HepG2 (cell line): Measurements from ENCODE around the gene GPR4. TPM values are rescaled to one million over a fixed set of nuclear protein-coding genes. Genes with fewer than 3 reads are reported as not detected.

Experiments
- CBFB ChIP-seq: sonication (generic); formaldehyde crosslinking; IDR thresholded peaks from 2 replicates; pipeline ENCODE4 v1.4.0; 2020; ENCODE audit warnings: missing genetic modification reagents
- CHD4 ChIP-seq: fragments of 200-600 bp; sonication (generic); IDR thresholded peaks from 2 replicates; pipeline ENCODE4 v1.7.0; 2017; ENCODE audit warnings: mild to moderate bottlenecking, low read length, borderline replicate concordance
- JUNB ChIP-seq: sonication (generic); formaldehyde crosslinking; IDR thresholded peaks from 2 replicates; pipeline ENCODE4 v1.8.0; 2022; ENCODE audit warnings: missing genetic modification reagents, mild to moderate bottlenecking, borderline replicate concordance
- SNAPC5 ChIP-seq: sonication (generic); formaldehyde crosslinking; IDR thresholded peaks from 2 replicates; pipeline ENCODE4 v1.8.1; 2023; ENCODE audit warnings: mild to moderate bottlenecking, missing genetic modification reagents, borderline replicate concordance
- TBL1XR1 ChIP-seq: fragments of 150-350 bp; IDR thresholded peaks from 2 replicates; pipeline ENCODE4 v1.6.1; 2014; ENCODE audit warnings: borderline replicate concordance, low read length; ENCODE audit not compliant: partially characterized antibody
- ZHX2 ChIP-seq, 2 experiments: sonication (generic) in 1 of 2; formaldehyde crosslinking in 1 of 2; IDR thresholded peaks; 2 replicates each; pipeline versions ENCODE4 v1.6.1 to v1.9.0; 2014 to 2022; ENCODE audit warnings: antibody characterized with exemption in 1 of 2, borderline replicate concordance in 1 of 2, inconsistent platforms in 1 of 2, low read depth in 1 of 2, missing genetic modification reagents in 1 of 2
- ZNF121 ChIP-seq: sonication (generic); formaldehyde crosslinking; IDR thresholded peaks from 2 replicates; pipeline ENCODE4 v1.5.0; 2020; ENCODE audit warnings: mild to moderate bottlenecking, missing genetic modification reagents
- ZNF260 ChIP-seq: sonication (generic); formaldehyde crosslinking; IDR thresholded peaks from 2 replicates; pipeline ENCODE4 v1.4.0; 2020; ENCODE audit warnings: missing genetic modification reagents, low read depth, mild to moderate bottlenecking, borderline replicate concordance
- ZNF275 ChIP-seq: sonication (generic); formaldehyde crosslinking; IDR thresholded peaks from 2 replicates; pipeline ENCODE4 v1.8.0; 2022; ENCODE audit warnings: missing genetic modification reagents, mild to moderate bottlenecking, inconsistent platforms, borderline replicate concordance
- ZNF549 ChIP-seq: sonication (generic); formaldehyde crosslinking; IDR thresholded peaks from 2 replicates; pipeline ENCODE4 v1.5.0; 2020; ENCODE audit warnings: missing genetic modification reagents
- polyA plus RNA-seq, 8 experiments: library from polyadenylated mRNA; depleted of rRNA in 3 of 8; stranded (reverse) in 7 of 8; unstranded in 1 of 8; fragments of >200 nt; fragmentation: Illumina TruSeq in 4 of 8; extraction: Trizol in 4 of 8; gene quantifications; 2 replicates each; pipeline versions ENCODE4 v1.2.1 to v1.2.3, GENCODE V29; 2011 to 2016; ENCODE audit warnings: low read depth in 4 of 8, missing spikeins in 1 of 8, mixed read lengths in 1 of 8; ENCODE audit not compliant: insufficient read depth in 1 of 8
- total RNA-seq, 5 experiments: library from RNA; depleted of rRNA; stranded (reverse); fragments of >200 nt; fragmentation: Illumina TruSeq; extraction: Trizol; gene quantifications; 2 replicates each; pipeline ENCODE4 v1.2.3, GENCODE V29; 2016; ENCODE audit warnings: low read depth in 1 of 5
- TF ChIP-seq, protein P1 (sequence below), 2 experiments: fragments of 450-650 bp in 1 of 2; sonication (generic) in 1 of 2; formaldehyde crosslinking in 1 of 2; IDR thresholded peaks; 2 replicates each; pipeline versions ENCODE4 v1.6.1 to v1.8.0; 2016 to 2022; ENCODE audit warnings: antibody characterized with exemption in 1 of 2, mild to moderate bottlenecking in 1 of 2, missing genetic modification reagents in 1 of 2

GPR4 gene
- total and polyA plus RNA-seq, 2 of the 13 experiments (the other 11 are each of a cell fraction or from before 2014, with no cell fraction given), result 0.15 TPM; not detected in 1

- TF ChIP-seq ZHX2 (IDR thresholded peaks at IDR 0.05; ENCODE audit: low read depth), result peak; percentile 25; the same call in 1 of the 2 replicates
- no peak for TF ChIP-seq ZHX2 (CRISPR knock-in tag; IDR thresholded peaks at IDR 0.05; ENCODE audit: borderline replicate concordance)
- no peak for TF ChIP-seq TBL1XR1
- no peak for TF ChIP-seq CHD4
- TF ChIP-seq, protein P1, sequence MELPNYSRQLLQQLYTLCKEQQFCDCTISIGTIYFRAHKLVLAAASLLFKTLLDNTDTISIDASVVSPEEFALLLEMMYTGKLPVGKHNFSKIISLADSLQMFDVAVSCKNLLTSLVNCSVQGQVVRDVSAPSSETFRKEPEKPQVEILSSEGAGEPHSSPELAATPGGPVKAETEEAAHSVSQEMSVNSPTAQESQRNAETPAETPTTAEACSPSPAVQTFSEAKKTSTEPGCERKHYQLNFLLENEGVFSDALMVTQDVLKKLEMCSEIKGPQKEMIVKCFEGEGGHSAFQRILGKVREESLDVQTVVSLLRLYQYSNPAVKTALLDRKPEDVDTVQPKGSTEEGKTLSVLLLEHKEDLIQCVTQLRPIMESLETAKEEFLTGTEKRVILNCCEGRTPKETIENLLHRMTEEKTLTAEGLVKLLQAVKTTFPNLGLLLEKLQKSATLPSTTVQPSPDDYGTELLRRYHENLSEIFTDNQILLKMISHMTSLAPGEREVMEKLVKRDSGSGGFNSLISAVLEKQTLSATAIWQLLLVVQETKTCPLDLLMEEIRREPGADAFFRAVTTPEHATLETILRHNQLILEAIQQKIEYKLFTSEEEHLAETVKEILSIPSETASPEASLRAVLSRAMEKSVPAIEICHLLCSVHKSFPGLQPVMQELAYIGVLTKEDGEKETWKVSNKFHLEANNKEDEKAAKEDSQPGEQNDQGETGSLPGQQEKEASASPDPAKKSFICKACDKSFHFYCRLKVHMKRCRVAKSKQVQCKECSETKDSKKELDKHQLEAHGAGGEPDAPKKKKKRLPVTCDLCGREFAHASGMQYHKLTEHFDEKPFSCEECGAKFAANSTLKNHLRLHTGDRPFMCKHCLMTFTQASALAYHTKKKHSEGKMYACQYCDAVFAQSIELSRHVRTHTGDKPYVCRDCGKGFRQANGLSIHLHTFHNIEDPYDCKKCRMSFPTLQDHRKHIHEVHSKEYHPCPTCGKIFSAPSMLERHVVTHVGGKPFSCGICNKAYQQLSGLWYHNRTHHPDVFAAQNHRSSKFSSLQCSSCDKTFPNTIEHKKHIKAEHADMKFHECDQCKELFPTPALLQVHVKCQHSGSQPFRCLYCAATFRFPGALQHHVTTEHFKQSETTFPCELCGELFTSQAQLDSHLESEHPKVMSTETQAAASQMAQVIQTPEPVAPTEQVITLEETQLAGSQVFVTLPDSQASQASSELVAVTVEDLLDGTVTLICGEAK (IDR thresholded peaks at IDR 0.05), result no peak
- TF ChIP-seq, protein P1 (CRISPR knock-in tag; IDR thresholded peaks at IDR 0.05), result peak; percentile 68; the same call in 1 of the 2 replicates
- TF ChIP-seq ZNF121 (CRISPR knock-in tag), result no peak
- TF ChIP-seq ZNF275, result no peak; the same call in 1 of the 2 replicates
- peak; percentile 86 for TF ChIP-seq CBFB (CRISPR knock-in tag)
- no peak for TF ChIP-seq JUNB (CRISPR knock-in tag)
- no peak for TF ChIP-seq ZNF549 (CRISPR knock-in tag)
- no peak for TF ChIP-seq SNAPC5 (CRISPR knock-in tag)
- TF ChIP-seq ZNF260 (CRISPR knock-in tag), result no peak
Measured at GRCh38 chr19:45591004-45591637, 10.9 kb downstream of the GPR4 start (continued).
